ENCODE results near the gene HSD3B7. TPM values are rescaled to one million over a fixed set of nuclear protein-coding genes. Genes with fewer than 3 reads are reported as not detected.
"Not testable (repeated sequence)": the region's sequence is repeated elsewhere in the genome, so short reads cannot be mapped to it uniquely, and the experiment has no call there.

The HSD3B7 gene
- polyA plus RNA-seq (2013, experiment 1 of 2), result 1.8 TPM
- 1.9 TPM for polyA plus RNA-seq (2013, experiment 2 of 2)

GRCh38 chr16:30984669-30985400, at the start of gene HSD3B7:
HSD3B7 (plus strand) TSS chr16:30985207; CDS start chr16:30985659, 452 bp downstream.
- Histone ChIP-seq H3K18ac (ENCODE audit: low read length) (no peak within 1 kb of the TSS), H3K9ac (ENCODE audit: low read length) (peak within 1 kb of the TSS; percentile 62), H3K27me3 (ENCODE audit: insufficient read depth, low read length, poor library complexity) (no peaks in the 10 kb centered on the region), H3K4me3 (ENCODE audit: low read length) (no peak within 1 kb of the TSS), H2BK120ac (ENCODE audit: low read depth, low read length) (no peak within 1 kb of the TSS), H3K4me1 (ENCODE audit: control insufficient read depth, low read depth, low read length) (peaks cover 2% of the 10 kb centered on the region), H2AK5ac (ENCODE audit: low read length) (no peak within 1 kb of the TSS), H3K27ac (ENCODE audit: low read depth, low read length) (no peak within 1 kb of the TSS), H2BK5ac (ENCODE audit: low read length) (no peak within 1 kb of the TSS), H2BK15ac (replicated peaks; ENCODE audit: low read depth) (no peak within 1 kb of the TSS), H4K8ac (ENCODE audit: low read depth, low read length) (no peak within 1 kb of the TSS), H3K79me1 (ENCODE audit: low read length) (no peaks in the 10 kb centered on the region), H3K4me2 (ENCODE audit: low read length) (peak within 1 kb of the TSS; percentile 48), H3K4ac (ENCODE audit: low read depth, low read length) (no peak within 1 kb of the TSS), H3K56ac (ENCODE audit: low read length) (peak within 1 kb of the TSS; percentile 86), H4K5ac (ENCODE audit: low read length) (no peak within 1 kb of the TSS), H3K36me3 (ENCODE audit: control insufficient read depth, insufficient read depth, low read length) (peaks cover 5% of the 10 kb centered on the region), H3K23ac (ENCODE audit: low read length) (no peak within 1 kb of the TSS), H3K79me2 (ENCODE audit: control insufficient read depth, insufficient read depth, low read length) (no peaks in the 10 kb centered on the region)
- DNase-seq, result peak; percentile 91
- no CpG with 5 or more reads among the region's 24 CpGs for WGBS (ENCODE audit: extremely low coverage, insufficient coverage, low lambda C conversion rate)

GRCh38 chr16:30937692-30938091, 47.3 kb upstream of the HSD3B7 start:
- H3K4ac ChIP-seq (ENCODE audit: low read depth, low read length), result no peak overlapping the region
- no peak overlapping the region for H3K4me2 ChIP-seq (ENCODE audit: low read length)
- no peak overlapping the region for H2BK5ac ChIP-seq (ENCODE audit: low read length)
- H3K23ac ChIP-seq (ENCODE audit: low read length), result no peak overlapping the region
- H2BK120ac ChIP-seq (ENCODE audit: low read depth, low read length), result no peak overlapping the region
- no peaks in the 10 kb centered on the region for H3K27me3 ChIP-seq (ENCODE audit: insufficient read depth, low read length, poor library complexity)
- H3K79me2 ChIP-seq (ENCODE audit: control insufficient read depth, insufficient read depth, low read length), result no peaks in the 10 kb centered on the region
- no peak overlapping the region for H3K4me3 ChIP-seq (ENCODE audit: low read length)
- peaks cover 9% of the 10 kb centered on the region for H3K36me3 ChIP-seq (ENCODE audit: control insufficient read depth, insufficient read depth, low read length)
- no peak overlapping the region for H3K27ac ChIP-seq (ENCODE audit: low read depth, low read length)
- H3K9ac ChIP-seq (ENCODE audit: low read length), result no peak overlapping the region
- H4K8ac ChIP-seq (ENCODE audit: low read depth, low read length), result no peak overlapping the region
- no peak for DNase-seq
- H3K56ac ChIP-seq (ENCODE audit: low read length), result no peak overlapping the region
- no peaks in the 10 kb centered on the region for H3K79me1 ChIP-seq (ENCODE audit: low read length)
- no peak overlapping the region for H2BK15ac ChIP-seq (replicated peaks; ENCODE audit: low read depth)
- WGBS (ENCODE audit: extremely low coverage, insufficient coverage, low lambda C conversion rate), result no CpG with 5 or more reads among the region's 5 CpGs
- no peak overlapping the region for H2AK5ac ChIP-seq (ENCODE audit: low read length)
- H3K4me1 ChIP-seq (ENCODE audit: control insufficient read depth, low read depth, low read length), result no peaks in the 10 kb centered on the region
- H4K5ac ChIP-seq (ENCODE audit: low read length), result no peak overlapping the region
- H3K18ac ChIP-seq (ENCODE audit: low read length), result no peak overlapping the region

GRCh38 chr16:30939571-30939970, 45.4 kb upstream of the HSD3B7 start:
- H2BK15ac ChIP-seq (replicated peaks; ENCODE audit: low read depth); H4K8ac ChIP-seq (ENCODE audit: low read depth, low read length); H3K4me1 ChIP-seq (ENCODE audit: control insufficient read depth, low read depth, low read length); H3K23ac ChIP-seq (ENCODE audit: low read length); H3K4me3 ChIP-seq (ENCODE audit: low read length); H3K4me2 ChIP-seq (ENCODE audit: low read length); H3K27ac ChIP-seq (ENCODE audit: low read depth, low read length); H2BK5ac ChIP-seq (ENCODE audit: low read length); H3K18ac ChIP-seq (ENCODE audit: low read length); H3K27me3 ChIP-seq (ENCODE audit: insufficient read depth, low read length, poor library complexity); H4K5ac ChIP-seq (ENCODE audit: low read length); H3K79me1 ChIP-seq (ENCODE audit: low read length); H2BK120ac ChIP-seq (ENCODE audit: low read depth, low read length); H3K79me2 ChIP-seq (ENCODE audit: control insufficient read depth, insufficient read depth, low read length); H3K4ac ChIP-seq (ENCODE audit: low read depth, low read length); H3K9ac ChIP-seq (ENCODE audit: low read length); DNase-seq; H2AK5ac ChIP-seq (ENCODE audit: low read length); H3K56ac ChIP-seq (ENCODE audit: low read length): not testable (repeated sequence)
- WGBS (ENCODE audit: extremely low coverage, insufficient coverage, low lambda C conversion rate), result no CpG with 5 or more reads among the region's 8 CpGs
- peaks cover 13% of the 10 kb centered on the region for H3K36me3 ChIP-seq (ENCODE audit: control insufficient read depth, insufficient read depth, low read length)

- H3K4ac ChIP-seq (ENCODE audit: low read depth, low read length), result no peak overlapping the region
- no peaks in the 10 kb centered on the region for H3K79me2 ChIP-seq (ENCODE audit: control insufficient read depth, insufficient read depth, low read length)
- H3K56ac ChIP-seq (ENCODE audit: low read length), result peak overlapping the region; percentile 35
- WGBS (ENCODE audit: extremely low coverage, insufficient coverage, low lambda C conversion rate), result no CpG with 5 or more reads among the region's 15 CpGs
- H3K9ac ChIP-seq (ENCODE audit: low read length), result peak overlapping the region; percentile 33
- no peak overlapping the region for H3K4me2 ChIP-seq (ENCODE audit: low read length)
- no peak overlapping the region for H2AK5ac ChIP-seq (ENCODE audit: low read length)
- H3K23ac ChIP-seq (ENCODE audit: low read length), result no peak overlapping the region
- H2BK5ac ChIP-seq (ENCODE audit: low read length), result no peak overlapping the region
- no peak overlapping the region for H3K4me3 ChIP-seq (ENCODE audit: low read length)
- H3K4me1 ChIP-seq (ENCODE audit: control insufficient read depth, low read depth, low read length), result no peaks in the 10 kb centered on the region
- H3K18ac ChIP-seq (ENCODE audit: low read length), result no peak overlapping the region
- H2BK15ac ChIP-seq (replicated peaks; ENCODE audit: low read depth), result no peak overlapping the region
- no peak overlapping the region for H2BK120ac ChIP-seq (ENCODE audit: low read depth, low read length)
- peak; percentile 79 for DNase-seq
- H4K5ac ChIP-seq (ENCODE audit: low read length), result no peak overlapping the region
- H4K8ac ChIP-seq (ENCODE audit: low read depth, low read length), result no peak overlapping the region
- no peak overlapping the region for H3K27ac ChIP-seq (ENCODE audit: low read depth, low read length)
- peaks cover 9% of the 10 kb centered on the region for H3K36me3 ChIP-seq (ENCODE audit: control insufficient read depth, insufficient read depth, low read length)
- H3K27me3 ChIP-seq (ENCODE audit: insufficient read depth, low read length, poor library complexity), result no peaks in the 10 kb centered on the region
- peaks cover 2% of the 10 kb centered on the region for H3K79me1 ChIP-seq (ENCODE audit: low read length)
Observed at GRCh38 chr16:30941600-30942425, 43.2 kb upstream of the HSD3B7 start.

- no peak overlapping the region for H3K9ac ChIP-seq (ENCODE audit: low read length)
- H3K36me3 ChIP-seq (ENCODE audit: control insufficient read depth, insufficient read depth, low read length), result peaks cover 8% of the 10 kb centered on the region
- peaks cover 2% of the 10 kb centered on the region for H3K79me1 ChIP-seq (ENCODE audit: low read length)
- no peak overlapping the region for H2BK15ac ChIP-seq (replicated peaks; ENCODE audit: low read depth)
- H3K4me2 ChIP-seq (ENCODE audit: low read length), result no peak overlapping the region
- no peak overlapping the region for H3K23ac ChIP-seq (ENCODE audit: low read length)
- no peak for DNase-seq
- H4K8ac ChIP-seq (ENCODE audit: low read depth, low read length), result no peak overlapping the region
- no peak overlapping the region for H3K4ac ChIP-seq (ENCODE audit: low read depth, low read length)
- no peaks in the 10 kb centered on the region for H3K27me3 ChIP-seq (ENCODE audit: insufficient read depth, low read length, poor library complexity)
- no peak overlapping the region for H3K27ac ChIP-seq (ENCODE audit: low read depth, low read length)
- H3K18ac ChIP-seq (ENCODE audit: low read length), result no peak overlapping the region
- H4K5ac ChIP-seq (ENCODE audit: low read length), result no peak overlapping the region
- H3K4me1 ChIP-seq (ENCODE audit: control insufficient read depth, low read depth, low read length), result no peaks in the 10 kb centered on the region
- no peak overlapping the region for H2BK120ac ChIP-seq (ENCODE audit: low read depth, low read length)
- WGBS (ENCODE audit: extremely low coverage, insufficient coverage, low lambda C conversion rate), result no CpG with 5 or more reads among the region's 4 CpGs
- H3K56ac ChIP-seq (ENCODE audit: low read length), result peak overlapping the region; percentile 35
- H3K4me3 ChIP-seq (ENCODE audit: low read length), result no peak overlapping the region
- no peaks in the 10 kb centered on the region for H3K79me2 ChIP-seq (ENCODE audit: control insufficient read depth, insufficient read depth, low read length)
- H2BK5ac ChIP-seq (ENCODE audit: low read length), result no peak overlapping the region
- H2AK5ac ChIP-seq (ENCODE audit: low read length), result no peak overlapping the region
Observed at GRCh38 chr16:30942426-30942806, 42.6 kb upstream of the HSD3B7 start.

All from mesendoderm (in vitro differentiated cells).